Neural progenitor cell (in vitro differentiated cells): Measurements from ENCODE around the gene PARP2.

Experiments
- EZH2 ChIP-seq: fragments of 200-600 bp; sonication (generic); IDR thresholded peaks from 2 replicates; pipeline ENCODE4 v1.6.1; 2017; ENCODE audit warnings: antibody characterized with exemption, mild to moderate bottlenecking, moderate library complexity
- EZH2phosphoT487 ChIP-seq: fragments of 200-600 bp; sonication (generic); IDR thresholded peaks from 2 replicates; pipeline ENCODE4 v1.6.1; 2017; ENCODE audit warnings: antibody characterized with exemption
- TF ChIP-seq, protein P1 (sequence below): fragments of 200-600 bp; sonication (generic); IDR thresholded peaks from 2 replicates; pipeline ENCODE4 v1.5.1; 2017; ENCODE audit warnings: antibody characterized with exemption, mild to moderate bottlenecking

DNA sequence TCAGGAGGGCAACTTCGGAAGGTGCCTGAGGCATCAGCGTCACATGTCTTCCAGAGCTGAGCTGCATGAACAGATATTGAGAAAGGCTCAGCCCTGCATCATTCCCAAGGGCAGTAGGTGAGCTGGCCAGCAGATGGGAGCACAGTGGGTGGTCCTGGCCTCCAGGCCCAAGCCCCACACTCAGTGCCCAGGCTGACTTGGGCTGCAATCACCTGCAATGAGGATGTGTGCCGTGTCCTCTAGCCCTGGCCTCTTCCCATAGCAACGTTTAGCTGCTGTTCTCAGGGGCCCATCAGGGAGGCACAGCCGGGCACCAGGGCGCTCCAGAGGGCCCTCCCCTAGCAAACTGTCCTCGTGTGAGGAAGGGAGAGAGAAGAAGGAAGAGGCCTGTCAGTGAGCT, 37.9 kb downstream of the PARP2 start:
- TF ChIP-seq, protein P1, sequence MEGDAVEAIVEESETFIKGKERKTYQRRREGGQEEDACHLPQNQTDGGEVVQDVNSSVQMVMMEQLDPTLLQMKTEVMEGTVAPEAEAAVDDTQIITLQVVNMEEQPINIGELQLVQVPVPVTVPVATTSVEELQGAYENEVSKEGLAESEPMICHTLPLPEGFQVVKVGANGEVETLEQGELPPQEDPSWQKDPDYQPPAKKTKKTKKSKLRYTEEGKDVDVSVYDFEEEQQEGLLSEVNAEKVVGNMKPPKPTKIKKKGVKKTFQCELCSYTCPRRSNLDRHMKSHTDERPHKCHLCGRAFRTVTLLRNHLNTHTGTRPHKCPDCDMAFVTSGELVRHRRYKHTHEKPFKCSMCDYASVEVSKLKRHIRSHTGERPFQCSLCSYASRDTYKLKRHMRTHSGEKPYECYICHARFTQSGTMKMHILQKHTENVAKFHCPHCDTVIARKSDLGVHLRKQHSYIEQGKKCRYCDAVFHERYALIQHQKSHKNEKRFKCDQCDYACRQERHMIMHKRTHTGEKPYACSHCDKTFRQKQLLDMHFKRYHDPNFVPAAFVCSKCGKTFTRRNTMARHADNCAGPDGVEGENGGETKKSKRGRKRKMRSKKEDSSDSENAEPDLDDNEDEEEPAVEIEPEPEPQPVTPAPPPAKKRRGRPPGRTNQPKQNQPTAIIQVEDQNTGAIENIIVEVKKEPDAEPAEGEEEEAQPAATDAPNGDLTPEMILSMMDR, result no peak
- TF ChIP-seq EZH2, result no peak
- no peak for TF ChIP-seq EZH2phosphoT487
